HG02759 (cell line): ENCODE results near the gene MYO5B.

Experiments used
- ATAC-seq: cut with Tn5 transposase; IDR thresholded peaks from one replicate; pipeline ENCODE4 v1.9.1; 2021; ENCODE audit warnings: mild to moderate bottlenecking, moderate library complexity; ENCODE audit not compliant: unreplicated experiment

The MYO5B gene

DNA sequence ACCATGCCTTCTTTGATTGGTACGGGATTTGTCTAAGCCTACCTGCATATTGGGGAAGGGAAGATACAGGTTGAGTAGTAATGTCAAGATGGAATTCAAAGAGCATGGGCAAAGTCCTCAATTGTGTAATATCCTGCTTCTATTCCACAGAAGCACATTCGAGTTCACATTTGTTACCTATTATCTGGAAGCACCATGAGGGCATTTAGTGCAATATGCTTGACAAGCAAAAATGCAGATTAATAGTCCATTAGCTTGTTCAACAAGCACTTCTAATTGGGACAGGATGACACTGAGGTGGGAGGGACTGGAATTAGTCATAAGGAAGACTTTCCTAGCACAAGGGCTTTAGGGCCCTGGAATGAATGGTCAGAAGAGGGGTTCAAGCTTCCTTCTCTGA is 40.5 kb downstream of the MYO5B start:
- no peak for ATAC-seq

DNA sequence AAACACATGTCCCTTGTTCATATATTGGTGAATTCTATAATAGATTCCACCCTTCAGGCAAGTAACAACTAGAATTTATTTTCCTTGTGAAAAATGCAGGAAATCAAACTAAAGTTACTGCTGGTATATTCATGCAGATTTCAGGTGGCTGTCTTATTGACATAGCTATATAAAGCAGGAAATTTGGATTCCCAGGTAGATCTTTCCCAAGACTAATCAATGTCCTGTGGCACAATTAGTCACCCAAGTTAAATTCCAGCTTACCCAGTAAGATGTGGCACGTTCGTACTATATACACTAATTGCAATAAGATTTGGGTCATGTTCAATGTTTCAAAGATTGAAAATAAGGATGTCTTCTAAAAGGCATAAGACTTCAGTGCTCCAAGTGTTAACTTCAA is 42.0 kb downstream of the MYO5B start:
- no peak for ATAC-seq

DNA sequence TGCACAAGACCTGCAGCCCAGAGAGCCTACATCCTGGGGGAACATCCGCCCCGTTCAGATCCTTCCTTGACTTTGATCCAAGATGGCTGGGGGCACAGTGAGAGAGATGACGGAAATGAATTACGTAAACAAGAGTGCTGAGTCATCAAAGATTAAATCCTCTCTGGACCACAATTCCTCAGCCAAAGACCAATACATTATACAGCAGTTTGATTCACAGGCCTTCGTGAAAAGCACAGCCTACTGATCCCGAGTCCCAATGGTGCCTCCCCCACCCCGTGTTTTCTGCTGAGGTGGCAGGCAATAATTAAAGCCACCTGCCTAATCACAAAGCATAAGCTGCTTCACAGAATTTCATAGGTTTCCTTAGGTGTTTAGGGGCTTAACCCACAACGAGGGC is 43.0 kb downstream of the MYO5B start:
- ATAC-seq: no peak

DNA sequence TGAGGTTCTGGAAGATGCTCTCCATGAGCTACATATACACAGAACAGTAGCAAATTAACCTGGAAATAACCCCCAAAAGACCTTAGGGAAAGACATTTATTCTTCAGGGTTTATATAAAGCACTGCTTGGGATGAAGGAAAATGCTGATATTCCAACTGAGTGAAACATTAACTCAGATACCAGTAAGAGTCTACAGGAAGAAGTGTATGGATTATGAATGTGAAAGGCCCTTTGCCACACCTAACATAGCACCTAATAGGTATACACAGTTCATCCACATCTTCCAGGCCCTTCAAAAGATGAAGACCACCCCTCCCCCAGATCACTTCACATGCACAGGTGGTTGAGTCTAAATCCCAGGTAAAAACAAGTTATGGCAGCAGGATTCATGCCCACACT is 50.4 kb downstream of the MYO5B start:
- no peak for ATAC-seq

DNA sequence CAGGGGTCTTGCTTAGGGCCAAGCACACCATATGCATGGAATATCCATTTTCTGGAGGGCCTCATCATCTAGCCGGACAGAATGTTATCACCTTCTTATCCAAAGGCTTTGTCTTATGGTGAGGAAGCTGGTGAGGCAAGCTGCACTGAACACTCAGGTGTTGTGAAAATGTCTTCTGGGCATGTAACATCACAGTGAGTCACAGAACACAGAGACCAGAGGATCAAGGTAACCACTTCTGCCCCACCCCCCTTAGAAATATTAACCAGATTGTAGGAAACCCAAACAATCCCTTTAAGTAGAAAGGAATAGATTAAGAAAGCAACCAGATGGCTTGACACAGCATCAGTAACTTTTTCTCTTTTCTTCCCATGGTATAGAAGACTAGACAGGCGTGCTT is 51.1 kb downstream of the MYO5B start:
- ATAC-seq: no peak

DNA sequence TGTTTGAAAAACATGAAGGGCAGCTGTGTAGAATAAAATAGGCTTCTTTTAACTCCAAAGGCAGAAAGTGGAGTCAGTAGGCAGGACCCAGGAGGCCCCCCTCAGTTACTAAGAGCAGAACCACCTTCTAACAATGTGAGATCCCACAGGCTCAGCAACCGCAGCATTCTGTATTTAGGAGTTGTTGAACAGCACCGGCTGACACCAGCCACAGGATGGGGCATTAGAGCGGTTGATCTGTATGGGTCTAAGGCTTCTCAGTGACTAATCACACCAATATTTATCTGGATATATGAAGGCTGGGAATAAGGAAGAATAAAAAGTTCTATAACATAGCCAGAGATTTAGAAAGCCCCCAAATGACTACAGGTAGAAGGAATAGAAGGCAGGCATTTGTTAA is 51.7 kb downstream of the MYO5B start:
- no peak for ATAC-seq

DNA sequence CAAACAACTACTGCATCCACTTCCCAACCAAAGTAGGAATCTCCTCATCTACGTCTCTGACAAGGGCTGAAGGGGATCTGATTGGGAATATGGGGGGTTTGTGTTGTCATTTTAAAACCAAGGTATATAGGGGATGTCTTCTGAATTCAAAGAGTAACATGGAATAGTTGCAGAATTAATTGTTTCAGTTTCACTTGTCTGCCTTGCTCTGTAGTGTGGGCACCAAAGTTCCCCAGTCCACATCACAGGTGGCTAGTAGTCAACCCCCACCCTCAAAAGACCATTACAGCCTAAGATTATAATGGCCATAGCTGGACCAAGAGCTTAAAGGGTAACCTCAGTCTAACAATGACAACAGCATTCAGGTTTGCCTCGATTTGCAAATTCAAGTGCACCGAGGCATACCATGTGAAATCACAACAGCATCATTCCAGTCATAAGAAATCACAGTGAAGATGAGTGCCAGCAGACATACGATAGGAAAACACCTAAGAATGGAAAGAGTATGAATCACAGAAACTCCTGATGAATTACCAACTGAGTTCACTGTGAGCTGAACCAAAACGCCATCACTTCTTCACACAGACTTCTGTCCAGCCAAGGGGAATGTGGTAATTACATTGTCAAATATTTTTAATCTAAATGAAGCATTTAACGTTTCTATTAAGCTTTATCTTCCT is 52.4 kb downstream of the MYO5B start:
- no peak for ATAC-seq

DNA sequence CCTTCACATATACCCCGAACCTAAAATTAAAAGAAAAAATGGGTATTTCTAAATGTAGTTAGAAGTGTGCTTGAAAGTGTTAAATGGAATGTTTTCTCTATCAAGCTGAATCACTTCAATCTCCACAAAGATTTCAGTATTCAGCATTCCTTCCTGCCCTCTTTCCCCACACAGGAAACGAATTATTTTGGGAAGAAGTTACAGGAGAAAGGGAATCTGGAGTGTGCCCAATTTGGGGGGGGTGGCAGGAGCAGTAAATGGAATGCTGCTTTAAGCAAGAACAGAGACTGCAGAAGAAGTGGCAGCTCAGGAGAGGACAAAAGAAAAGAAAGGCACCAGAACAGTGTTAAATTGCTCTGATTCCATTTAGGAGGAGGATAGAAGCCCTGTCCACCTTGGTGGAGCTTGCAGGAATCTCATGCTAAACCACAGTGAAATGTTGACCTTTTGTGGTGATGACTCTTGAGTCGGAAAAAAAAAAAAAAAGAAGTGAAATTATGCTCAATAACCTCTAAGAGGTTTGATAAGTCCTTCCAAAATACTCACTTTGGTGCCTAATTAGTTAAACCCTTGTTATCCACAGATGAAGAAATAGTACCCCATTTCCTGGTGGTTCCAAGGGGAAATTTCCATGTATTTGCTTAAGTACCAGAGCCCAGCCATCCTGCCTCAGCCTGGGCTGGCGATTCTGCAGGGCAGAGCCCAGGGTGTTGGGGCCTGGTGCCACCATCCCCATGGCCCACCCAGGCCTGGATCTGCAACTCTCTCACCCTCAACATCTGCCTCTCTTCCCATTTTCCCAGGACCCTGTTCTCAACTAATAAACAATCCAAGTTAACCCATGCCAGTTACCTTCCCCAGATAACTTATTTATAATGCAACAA is 56.5 kb downstream of the MYO5B start:
- ATAC-seq: no peak

DNA sequence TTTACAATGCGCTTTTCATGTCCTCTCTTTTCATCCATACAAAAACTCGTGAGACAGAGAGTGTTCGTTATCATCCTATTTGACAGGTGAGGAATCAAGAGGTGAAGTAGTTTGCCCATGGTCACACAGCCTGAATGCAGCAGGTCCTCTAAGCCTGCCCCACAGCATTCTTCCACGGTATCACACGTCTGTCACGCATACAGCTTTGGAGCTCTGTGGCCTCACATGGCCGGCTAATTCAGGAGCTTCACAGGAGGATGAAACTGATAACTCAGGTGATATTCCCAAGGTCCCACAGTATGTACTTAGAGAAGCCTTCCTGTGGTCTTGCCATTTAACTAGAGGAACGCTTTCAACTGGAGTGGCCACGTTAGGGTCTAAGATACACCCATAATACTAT is 59.0 kb downstream of the MYO5B start:
- ATAC-seq: no peak

DNA sequence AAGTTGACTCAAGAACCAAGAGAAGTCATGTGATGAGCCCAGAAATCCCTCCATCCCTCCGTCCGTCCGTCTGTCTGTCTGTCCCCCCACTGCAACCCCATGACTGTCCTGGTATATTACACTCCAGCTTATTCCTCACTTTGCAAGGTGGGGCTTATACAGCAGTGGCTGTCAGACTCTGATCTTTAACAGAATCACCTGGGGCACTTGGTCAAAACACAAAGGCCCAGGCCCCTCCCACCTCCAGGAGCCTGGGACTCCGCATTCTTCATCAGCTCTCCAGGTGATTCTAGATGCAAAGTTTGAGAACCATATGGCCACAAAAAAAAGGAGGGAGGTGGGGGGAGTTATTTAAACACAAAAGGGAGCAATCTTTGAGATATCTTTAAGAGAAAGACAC is 61.4 kb downstream of the MYO5B start:
- ATAC-seq: no peak

DNA sequence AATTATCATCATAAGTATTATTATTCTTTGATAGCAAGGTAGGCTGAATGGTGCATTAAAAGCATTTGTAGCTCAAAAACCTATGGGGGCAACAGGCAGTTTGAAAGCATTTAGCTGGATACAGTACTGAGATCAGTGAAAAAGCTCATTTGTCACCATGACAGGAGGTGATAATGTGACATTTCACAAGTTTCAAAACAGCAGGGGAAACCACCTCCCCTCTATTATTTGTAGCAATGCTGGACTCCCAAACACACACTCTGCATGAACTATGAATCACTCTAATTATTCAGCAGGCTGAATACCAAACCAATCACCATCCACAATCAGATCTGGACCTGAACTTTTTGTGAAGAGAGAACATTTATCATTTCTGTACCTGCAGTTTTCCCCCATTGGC is 63.4 kb downstream of the MYO5B start:
- ATAC-seq: no peak

DNA sequence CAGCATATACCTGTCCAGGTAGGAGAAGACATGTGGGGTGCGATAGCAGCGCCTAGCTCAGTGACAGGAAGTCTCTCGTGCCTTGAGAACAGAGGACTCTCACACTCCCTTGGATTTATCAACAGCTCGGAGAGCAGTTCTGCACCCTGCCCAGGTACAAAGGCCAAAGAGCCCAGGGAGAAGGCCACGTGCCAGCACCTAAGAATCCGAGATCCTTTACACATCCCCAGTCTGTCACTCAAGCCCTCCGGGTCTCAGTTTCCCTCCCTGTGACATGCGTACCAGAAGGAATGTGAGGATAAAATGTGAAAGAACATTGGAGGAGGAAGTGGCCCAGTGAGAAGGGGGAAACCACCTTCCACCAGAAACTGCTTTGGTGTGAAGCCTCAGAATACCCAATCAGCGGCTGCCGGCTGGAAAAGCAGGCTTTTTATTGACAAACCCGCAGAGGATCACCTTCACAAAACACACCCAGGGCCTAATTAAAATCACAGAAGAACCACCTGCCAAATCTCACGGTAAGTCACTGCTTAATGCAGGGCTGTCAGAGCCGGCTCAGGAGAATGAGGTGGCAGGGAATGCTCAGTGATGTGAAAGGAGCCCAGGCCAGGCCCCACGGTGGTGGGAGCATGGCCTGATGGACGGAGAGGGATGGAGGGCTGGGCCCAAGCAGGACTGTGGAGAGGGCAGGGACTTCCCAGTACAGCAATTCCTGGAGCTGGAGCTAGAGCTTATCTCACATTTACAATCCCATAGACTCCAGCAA is 66.3 kb downstream of the MYO5B start:
- ATAC-seq: no peak

DNA sequence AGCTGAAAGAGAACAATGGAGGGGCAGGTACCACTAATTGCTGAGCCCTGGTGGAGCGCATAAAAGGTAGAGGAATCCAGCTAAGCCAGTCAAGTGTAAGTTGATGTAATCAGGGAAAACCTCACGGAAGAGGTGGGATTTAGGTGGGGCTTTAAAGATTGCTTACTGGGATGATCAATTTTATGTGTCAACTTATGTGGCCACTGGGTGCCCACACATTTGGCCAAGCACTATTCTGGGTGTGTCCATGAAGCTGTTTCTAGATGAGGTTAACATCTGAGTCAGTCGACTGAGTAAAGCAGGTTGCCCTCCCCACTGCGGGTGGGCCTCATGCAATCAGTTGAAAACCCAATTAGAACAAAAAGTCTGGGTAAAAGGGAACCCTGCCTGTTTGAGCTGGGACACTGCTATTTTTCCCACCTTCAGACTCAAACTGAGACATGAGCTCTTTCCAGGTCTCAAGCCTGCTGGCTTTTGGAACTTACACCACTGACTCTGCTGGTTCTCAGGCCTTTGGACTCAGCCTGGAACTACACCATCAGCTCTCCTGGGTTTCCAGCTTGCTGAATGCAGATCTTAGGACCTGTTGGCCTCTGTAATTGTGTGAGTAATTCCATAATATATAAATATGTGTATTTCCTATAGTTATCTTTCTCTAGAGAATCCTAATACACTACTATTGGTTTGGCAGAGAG is 67.3 kb downstream of the MYO5B start:
- no peak for ATAC-seq

DNA sequence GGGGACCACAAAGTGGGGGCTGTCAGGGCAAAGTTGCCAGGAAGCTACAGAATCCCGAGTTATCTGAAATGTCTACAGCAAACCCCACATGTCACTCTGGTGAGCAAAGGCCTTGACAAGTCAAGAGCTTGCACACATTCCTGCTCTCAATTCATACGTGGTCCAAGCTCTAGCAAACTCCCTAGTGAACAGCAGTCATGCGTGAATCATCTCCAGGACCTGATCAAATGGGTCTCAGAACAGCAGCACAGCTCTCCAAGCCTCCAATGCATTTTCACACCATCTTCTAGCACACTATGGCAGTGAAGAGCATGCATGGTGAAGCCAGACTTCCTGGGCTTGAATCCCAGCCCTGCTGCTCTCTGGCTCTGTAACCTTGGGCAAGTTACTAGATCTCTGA is 68.5 kb downstream of the MYO5B start:
- ATAC-seq: no peak

DNA sequence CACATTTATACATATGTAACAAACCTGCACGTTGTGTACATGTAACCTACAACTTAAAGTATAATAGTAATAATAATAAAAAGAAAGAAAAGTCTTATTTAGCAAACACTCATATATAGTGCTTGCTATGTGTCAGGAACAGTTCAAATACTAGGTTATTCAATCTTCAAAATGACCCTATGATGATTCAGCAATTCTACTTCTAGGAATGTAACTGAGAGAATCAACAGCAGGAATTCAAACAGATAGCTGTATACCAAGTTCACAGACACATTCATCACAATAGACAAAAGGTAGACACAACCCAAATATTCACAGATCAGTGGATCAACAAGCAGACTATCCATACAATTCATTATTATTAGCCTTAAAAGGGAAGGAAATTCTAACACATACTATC is 69.5 kb downstream of the MYO5B start:
- ATAC-seq: no peak

DNA sequence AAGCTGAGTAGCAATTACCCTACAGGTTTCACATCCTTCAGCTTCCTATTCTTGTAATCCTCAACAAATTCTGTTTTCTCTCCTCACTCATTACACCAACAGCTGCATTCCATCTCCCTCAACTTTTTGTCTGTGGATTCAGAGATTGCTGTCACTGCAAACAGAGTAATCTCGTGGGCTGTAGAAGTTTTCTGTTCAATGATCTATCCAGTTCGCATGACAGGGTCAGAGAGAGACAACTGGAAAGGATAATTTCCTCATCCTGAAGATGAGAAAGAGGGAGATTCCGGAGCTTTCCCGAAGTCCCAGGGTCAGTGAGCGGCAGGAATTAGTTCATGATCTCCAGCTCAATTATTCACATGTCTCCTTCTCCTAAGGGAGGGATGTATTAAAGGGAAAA is 75.7 kb downstream of the MYO5B start:
- ATAC-seq: no peak

DNA sequence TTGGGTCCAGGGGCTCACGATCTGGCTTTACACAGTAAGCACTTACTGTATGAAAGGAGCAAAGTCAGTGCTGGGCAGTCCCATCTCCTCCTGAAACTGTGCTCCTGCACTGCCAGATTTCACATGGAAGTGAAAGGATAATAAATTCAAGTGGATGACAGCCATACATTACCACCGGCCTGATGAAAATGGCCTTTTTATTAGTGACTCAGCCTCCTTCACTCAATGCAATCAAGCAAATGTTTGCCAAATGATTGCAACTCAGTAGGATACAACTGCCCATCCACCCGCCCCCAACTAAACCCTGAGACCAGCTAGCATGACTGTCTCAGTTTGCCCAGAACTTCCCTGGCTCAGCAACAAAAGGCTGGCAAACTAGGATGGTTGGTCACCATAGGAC is 77.1 kb downstream of the MYO5B start:
- ATAC-seq: no peak

DNA sequence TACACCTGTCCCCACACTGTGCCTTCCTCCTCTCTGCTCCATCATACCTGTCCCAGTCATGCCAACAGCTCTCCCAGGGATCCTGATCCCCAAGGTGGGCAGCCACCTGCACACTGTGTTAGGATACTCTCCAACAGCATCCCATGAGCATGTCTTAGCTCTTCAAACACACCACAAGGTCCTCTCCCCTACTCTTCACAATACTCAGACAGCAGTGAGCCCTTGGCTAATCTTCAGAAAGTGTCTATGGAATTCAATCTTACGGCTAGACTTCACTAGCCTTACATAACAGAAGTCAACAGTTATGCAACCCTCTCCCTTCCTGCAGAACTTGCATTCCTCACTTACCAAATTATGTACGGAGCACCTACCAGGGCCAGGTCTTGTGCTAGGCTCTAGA is 79.9 kb downstream of the MYO5B start:
- ATAC-seq: no peak

DNA sequence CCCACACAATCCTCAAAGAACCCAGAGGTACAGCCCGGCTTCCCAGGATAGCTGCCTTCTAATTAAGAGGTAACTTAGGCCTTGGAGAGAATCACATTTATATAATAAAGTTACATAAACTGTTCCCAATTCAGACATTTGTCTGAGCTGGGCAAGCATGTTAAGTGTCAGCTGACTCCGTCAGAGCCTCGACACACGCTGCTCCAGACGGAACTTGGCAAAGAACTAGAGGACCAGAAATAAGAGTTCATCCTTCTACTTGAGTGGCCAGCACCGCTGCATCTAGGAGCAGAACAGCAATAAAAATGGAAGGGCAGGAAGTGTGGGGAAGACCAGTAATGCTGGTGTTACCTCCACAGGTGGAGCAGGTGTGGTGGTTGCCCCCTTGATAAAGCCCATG is 80.5 kb downstream of the MYO5B start:
- no peak for ATAC-seq

DNA sequence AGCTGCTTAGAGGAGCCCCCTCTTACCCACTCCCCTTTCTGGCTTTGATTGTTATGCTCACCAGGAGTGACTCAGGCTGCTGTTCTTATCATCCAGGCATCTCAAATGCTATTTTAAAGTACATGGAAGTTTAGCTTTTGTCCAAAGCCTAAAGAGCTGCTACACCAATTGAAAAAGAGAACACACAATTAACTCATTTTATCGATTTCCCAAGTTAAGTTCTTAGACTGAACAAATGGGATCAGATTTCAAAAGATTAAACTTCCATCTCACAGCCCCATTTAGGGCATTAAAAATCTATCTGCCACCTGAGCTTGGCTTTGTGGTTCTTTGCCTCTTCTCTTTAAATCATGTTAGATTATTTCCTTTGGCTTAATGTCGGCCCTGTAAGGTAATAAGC is 81.2 kb downstream of the MYO5B start:
- ATAC-seq: no peak

DNA sequence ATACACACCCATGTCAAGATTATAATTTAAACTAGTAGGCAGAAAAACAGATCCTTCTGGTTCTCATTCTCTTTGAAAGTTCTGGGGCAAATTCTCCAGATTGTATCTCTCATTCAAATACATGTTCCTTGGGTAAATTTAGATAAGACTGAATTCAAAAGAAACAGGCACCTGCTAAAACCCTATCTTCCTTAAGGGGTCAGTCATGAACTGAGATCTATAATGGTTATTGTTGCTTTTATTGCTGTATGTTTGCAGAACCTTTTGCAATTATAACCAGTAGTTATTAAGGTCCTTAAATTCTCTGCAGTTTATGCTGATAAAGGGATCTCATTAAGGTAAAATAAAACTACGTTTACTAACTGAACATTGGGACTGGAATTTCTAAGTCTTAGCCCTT is 83.5 kb downstream of the MYO5B start:
- ATAC-seq: no peak
